T-helper 17 cell (primary cell): ENCODE data around the gene ARL15. TPM values are rescaled to one million over a fixed set of nuclear protein-coding genes. Genes with fewer than 3 reads are reported as not detected.
"Not testable (repeated sequence)": the region's sequence is repeated elsewhere in the genome, so short reads cannot be mapped to it uniquely, and the experiment has no call there.

Source experiments
- ATAC-seq: fragments of 150-1000 bp; cut with Tn5 transposase; 2 replicates; pipeline ENCODE4 v1.10.0; 2021; ENCODE audit warnings: mild to moderate bottlenecking, moderate library complexity
- DNase-seq, 3 donors: peaks; one replicate each; pipeline versions ENCODE4 v3.0.0 to v3.0.0-alpha.2; 2020 to 2021
- H3K9me3 ChIP-seq: one replicate; pipeline ENCODE4 v1.7.0; 2013; ENCODE audit warnings: low read length, mild to moderate bottlenecking; ENCODE audit not compliant: control insufficient read depth, poor library complexity, severe bottlenecking
- H3K27ac Mint-ChIP-seq: one replicate; pipeline ENCODE4 v1.8.0; 2022; ENCODE audit warnings: mild to moderate bottlenecking, moderate library complexity, mixed read lengths
- H3K27me3 Mint-ChIP-seq: one replicate; pipeline ENCODE4 v1.8.0; 2022; ENCODE audit warnings: mixed read lengths
- H3K36me3 Mint-ChIP-seq: one replicate; pipeline ENCODE4 v1.8.0; 2022; ENCODE audit warnings: low read depth, mixed read lengths
- H3K4me1 Mint-ChIP-seq: one replicate; pipeline ENCODE4 v1.8.0; 2022; ENCODE audit warnings: mild to moderate bottlenecking, mixed read lengths
- H3K4me3 Mint-ChIP-seq: one replicate; pipeline ENCODE4 v1.8.0; 2022; ENCODE audit warnings: mild to moderate bottlenecking, moderate library complexity, mixed read lengths
- total RNA-seq, 4 donors: library from RNA in 2 of 4; stranded (reverse) in 2 of 4; gene quantifications; one replicate each; pipeline ENCODE4 v1.2.3 and lab custom pipeline; 2022 to 2026

ARL15 gene
- total RNA-seq = 10 to 100 TPM; 17.7 to 24.6 TPM
- total RNA-seq (lab: John Stamatoyannopoulos, UW) = 6.6 to 9.7 reads per million in 2 donors

DNA sequence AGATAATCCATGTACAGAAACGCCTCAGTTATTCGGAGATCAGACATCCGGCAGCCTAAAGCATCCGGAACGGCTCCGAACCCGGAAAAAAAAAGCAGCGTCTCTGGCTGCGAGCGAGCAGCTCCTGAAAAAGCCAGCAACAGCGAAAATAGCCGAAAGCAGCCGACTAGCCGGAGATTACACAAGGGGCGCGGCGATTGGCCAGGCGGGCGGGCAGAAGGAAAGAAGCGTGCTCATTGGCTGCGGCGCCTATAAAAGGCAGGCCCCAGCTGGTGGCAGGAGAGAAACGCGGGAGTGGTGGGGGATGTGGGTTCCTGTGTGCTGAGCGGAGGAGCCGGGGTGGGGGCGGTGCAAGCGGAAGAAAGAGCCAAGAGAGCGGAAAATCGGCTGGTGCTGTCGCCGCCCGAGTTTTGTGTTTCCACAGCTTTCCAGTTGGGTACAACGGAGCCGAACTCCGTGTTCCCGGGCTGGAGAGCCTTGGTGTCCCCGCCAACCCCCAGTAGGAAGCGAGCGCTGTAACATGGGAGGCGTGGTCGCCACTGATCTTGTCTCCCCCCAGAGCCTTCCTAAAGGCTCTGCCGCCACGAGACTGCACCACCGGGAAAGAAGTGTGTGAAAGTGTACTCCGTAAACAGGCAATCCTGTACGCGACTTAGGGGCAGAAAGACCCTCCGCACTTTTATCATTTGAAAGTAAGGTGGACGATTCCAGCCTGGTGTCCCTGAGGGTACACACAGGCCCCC, at the start of gene ARL15:
Gene ARL15 (minus strand): TSS at position 141 of the 743 bp plus-strand sequence.
- Mint-ChIP-seq H3K4me1 (peaks cover 28% of the 10 kb centered on the region), H3K27me3 (peaks cover 10% of the 10 kb centered on the region), H3K36me3 (peaks cover 2% of the 10 kb centered on the region), H3K27ac (peak within 1 kb of the TSS; percentile 96), H3K4me3 (peak within 1 kb of the TSS; percentile 96)
- peak; percentile 94 for ATAC-seq
- no peaks in the 10 kb centered on the region for H3K9me3 ChIP-seq
- peak; percentile 94 to 96 (median 96) for DNase-seq

DNA sequence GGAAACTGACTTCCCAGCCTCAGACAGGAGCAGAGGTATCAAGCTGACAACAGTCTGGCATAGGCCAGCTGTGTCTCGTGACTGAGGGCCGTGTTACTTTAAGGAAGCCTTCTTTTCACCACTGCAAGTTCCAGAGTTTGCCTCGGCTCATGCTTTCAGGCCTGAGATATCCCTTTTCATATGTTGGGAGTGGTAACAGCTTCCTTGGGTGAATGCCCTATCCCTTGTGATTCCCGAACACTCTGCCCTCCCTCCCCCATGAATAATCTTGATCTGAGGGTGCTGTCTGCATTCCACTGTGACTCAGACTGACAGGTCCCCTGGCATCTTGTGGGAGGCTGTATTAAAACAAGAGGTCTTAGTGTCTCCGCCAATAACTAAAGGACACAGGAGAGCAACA, 49.7 kb upstream of the ARL15 start:
- Mint-ChIP-seq H3K4me3 (no peak overlapping the region), H3K27ac (no peak overlapping the region), H3K27me3 (peaks cover 46% of the 10 kb centered on the region), H3K36me3 (peaks cover 3% of the 10 kb centered on the region), H3K4me1 (no peaks in the 10 kb centered on the region)
- no peak for DNase-seq
- H3K9me3 ChIP-seq = no peaks in the 10 kb centered on the region
- ATAC-seq = no peak

DNA sequence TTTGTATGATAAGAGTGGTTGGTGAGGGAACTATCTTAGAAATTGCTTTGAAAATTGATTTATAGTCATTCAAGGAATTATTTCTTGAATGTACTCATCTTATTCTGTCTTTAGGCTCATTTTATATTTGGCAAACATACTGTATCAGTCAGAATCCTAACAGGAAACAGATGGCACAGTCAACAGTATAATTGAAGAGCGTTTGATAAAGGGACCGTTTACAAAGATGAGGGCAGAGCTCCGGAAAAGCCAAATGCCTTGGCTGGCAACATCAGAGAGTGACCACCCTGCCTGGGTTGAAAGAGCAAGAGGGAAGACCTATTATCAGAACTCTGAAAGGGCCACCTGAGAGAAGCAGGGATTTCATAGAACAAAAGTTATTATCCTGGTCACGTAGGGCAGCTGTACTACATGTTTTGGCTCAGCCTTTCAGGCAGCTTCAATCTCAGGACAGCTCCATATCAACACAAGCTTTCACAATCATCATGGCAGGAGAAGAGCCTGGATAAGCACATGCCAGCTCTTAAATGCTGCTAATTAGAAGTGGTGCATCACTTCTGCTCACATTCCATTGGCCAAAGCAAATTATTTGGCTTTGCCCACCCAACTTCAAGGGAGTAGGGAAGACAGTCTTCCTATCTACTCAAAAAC, 47.2 kb upstream of the ARL15 start:
- ATAC-seq (no peak), DNase-seq (no peak)
- H3K27me3 Mint-ChIP-seq = peaks cover 38% of the 10 kb centered on the region
- H3K4me3 Mint-ChIP-seq = no peak overlapping the region
- H3K36me3 Mint-ChIP-seq = peaks cover 3% of the 10 kb centered on the region
- no peak overlapping the region for H3K27ac Mint-ChIP-seq
- no peaks in the 10 kb centered on the region for H3K4me1 Mint-ChIP-seq
- no peaks in the 10 kb centered on the region for H3K9me3 ChIP-seq

DNA sequence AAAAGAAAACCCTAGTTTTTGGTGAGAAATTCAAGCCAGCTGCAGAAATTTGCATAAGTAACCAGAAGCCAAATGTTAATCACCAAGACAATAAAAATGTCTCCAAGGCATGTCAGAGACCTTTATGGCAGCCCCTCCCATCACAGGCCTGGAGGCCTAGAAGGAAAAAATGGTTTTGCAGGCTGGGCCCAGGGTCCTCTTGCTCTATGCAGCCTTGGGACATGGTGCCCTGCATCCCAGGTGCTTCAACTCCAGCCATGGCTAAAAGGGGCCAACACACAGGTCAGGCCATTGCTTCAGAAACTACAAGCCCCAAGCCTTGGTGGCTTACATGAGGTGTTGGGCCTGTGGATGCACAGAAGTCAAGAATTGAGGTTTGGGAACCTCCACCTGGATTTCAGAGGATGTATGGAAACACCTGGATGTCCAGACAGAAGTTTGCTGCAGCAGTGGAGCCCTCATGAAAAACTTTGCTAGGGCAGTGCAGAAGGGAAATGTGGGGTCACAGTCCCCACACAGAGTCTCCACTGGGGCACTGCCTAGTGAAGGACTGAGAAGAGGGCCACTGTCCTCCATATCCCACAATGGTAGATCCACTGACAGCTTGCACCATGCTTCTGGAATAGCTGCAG, 43.7 kb upstream of the ARL15 start:
- H3K27ac Mint-ChIP-seq, H3K9me3 ChIP-seq, ATAC-seq, H3K36me3 Mint-ChIP-seq, DNase-seq, H3K4me3 Mint-ChIP-seq, H3K4me1 Mint-ChIP-seq: not testable (repeated sequence)
- peaks cover 11% of the 10 kb centered on the region for H3K27me3 Mint-ChIP-seq

DNA sequence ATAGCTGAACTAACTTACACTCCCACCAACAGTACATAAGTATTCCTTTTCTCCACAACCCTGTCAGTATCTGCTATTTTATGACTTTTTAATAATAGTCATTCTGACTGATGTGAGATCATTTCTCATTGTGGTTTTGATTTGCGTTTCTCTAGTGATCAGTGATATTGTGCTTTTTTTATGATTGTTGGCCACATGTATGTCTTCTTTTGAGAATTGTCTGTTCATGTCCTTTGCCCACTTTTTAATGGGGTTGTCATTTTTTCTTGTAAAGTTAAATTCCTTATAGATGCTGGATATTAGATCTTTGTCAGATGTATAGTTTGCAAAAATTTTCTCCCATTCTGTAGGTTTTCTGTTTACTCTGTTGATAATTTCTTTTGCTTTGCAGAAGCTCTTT, 42.2 kb upstream of the ARL15 start:
- not testable (repeated sequence) for DNase-seq, H3K27me3 Mint-ChIP-seq, H3K4me1 Mint-ChIP-seq, H3K27ac Mint-ChIP-seq, H3K9me3 ChIP-seq, H3K4me3 Mint-ChIP-seq, H3K36me3 Mint-ChIP-seq, ATAC-seq

DNA sequence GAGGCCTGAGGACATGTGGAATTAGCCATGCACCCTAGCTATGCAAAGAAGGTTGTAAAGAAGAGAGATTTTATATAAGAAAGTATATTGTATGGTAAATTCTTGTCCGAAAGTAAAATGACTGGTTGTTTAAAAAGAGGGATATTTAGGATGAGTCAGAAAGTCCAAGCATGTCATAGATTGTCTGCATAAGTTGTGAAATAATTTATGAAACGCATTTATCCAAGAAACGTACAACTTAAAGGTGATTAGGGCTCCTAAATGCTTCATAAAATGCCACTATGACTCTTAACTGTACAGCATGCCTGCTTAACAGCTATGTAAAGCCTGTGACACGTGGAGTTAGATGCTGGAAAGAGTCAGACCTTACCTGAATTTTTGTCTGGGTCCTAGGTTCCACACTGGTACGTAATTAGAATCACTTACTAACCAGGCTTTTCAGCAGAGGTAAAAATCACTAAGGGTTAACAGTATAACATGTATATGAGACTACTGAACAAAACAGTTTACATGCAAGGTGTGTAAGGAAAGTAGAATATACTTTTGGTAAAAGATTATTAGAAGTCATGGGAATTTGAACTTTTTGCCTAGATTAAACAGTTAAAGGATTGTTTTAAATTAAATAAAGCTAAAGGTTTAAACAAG, 37.0 kb upstream of the ARL15 start:
- Mint-ChIP-seq H3K27ac (no peak overlapping the region), H3K36me3 (no peaks in the 10 kb centered on the region), H3K27me3 (peaks cover 13% of the 10 kb centered on the region), H3K4me3 (no peak overlapping the region), H3K4me1 (no peaks in the 10 kb centered on the region)
- no peak for DNase-seq
- no peak for ATAC-seq
- H3K9me3 ChIP-seq = peaks cover 5% of the 10 kb centered on the region

DNA sequence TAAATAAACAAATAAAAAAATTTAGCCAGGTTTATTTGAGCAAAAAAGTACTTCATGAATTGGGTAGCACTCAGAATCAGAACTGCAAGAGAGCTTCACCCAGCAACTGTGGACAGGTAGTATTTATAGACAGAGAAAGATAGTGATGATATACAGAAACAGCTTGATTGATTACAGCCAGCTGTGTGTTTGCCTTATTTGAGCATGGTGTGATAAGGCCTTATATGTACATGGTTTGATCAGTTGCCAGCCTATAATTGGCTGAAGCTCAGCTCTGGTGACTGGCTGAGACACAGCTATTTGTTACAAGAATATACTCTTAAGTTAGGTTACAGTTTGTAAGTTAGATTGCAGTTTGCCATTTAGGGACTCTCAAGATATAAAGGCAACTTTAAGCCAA, 34.3 kb upstream of the ARL15 start:
- peaks cover 18% of the 10 kb centered on the region for H3K27me3 Mint-ChIP-seq
- DNase-seq (no peak), ATAC-seq (no peak)
- no peaks in the 10 kb centered on the region for H3K4me1 Mint-ChIP-seq
- no peak overlapping the region for H3K27ac Mint-ChIP-seq
- H3K4me3 Mint-ChIP-seq = no peak overlapping the region
- no peaks in the 10 kb centered on the region for H3K9me3 ChIP-seq
- H3K36me3 Mint-ChIP-seq = no peaks in the 10 kb centered on the region

DNA sequence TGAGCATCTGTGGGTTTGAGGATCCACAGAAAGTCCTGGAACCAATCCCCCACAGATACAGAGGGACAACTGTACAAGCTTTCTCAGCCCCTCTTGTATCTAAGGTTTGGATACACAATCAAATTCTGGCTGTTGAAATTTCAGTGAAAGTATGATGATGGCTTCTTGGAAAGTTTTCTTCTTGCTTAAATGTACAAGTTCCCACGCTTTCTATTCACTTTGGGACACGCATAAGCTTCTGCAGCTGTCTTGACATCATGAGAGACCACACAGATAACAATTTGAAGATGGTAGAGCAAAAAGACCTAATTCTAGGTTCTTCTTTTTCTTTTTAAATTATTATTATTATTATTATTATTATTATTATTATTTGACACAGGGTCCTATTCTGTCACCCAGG, 31.6 kb upstream of the ARL15 start:
- Mint-ChIP-seq H3K4me3 (no peak overlapping the region), H3K27ac (no peak overlapping the region), H3K4me1 (no peaks in the 10 kb centered on the region), H3K36me3 (no peaks in the 10 kb centered on the region), H3K27me3 (peaks cover 18% of the 10 kb centered on the region)
- no peak for ATAC-seq
- DNase-seq = no peak
- no peaks in the 10 kb centered on the region for H3K9me3 ChIP-seq

DNA sequence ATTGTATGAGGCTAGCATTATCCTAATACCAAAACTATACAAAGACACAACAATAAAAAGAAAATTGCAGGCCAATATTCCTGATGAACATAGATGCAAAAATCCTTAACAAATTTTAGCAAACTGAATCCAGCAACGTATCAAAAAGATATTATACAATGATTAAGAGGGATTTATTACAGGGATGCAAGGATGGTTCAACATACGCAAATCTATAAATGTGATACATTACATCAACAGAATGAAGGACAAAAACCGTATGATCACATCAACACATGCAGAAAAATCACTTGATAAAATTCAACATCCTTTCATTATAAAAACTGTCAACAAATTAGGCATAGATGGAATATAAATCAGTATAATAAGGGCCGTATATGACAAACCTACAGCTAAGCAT, 27.1 kb upstream of the ARL15 start:
- Mint-ChIP-seq H3K27ac (no peak overlapping the region), H3K4me1 (no peaks in the 10 kb centered on the region), H3K27me3 (peaks cover 5% of the 10 kb centered on the region), H3K4me3 (no peak overlapping the region), H3K36me3 (peaks cover 2% of the 10 kb centered on the region)
- peaks cover 10% of the 10 kb centered on the region for H3K9me3 ChIP-seq
- ATAC-seq = no peak
- DNase-seq = no peak

DNA sequence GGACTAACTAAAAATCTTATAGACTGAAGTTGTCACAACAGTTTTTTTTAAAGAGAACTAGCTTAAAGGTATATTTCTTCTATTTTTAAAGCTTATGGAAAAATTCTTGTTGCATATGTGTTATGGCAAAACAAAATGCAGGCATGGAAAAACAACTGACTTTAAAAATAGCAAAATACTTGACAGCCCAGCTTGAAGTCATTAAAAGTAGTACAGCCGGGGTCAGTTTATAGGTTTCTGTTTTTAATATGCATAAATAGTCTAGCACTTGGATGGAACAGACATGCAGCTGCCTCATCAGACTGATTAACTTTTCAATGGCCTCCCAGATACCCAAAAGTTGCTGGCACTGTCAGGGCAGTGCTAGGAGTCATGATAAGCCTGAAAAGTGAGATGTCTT, 22.3 kb upstream of the ARL15 start:
- ATAC-seq (no peak), DNase-seq (no peak)
- peaks cover 2% of the 10 kb centered on the region for H3K36me3 Mint-ChIP-seq
- H3K27ac Mint-ChIP-seq = no peak overlapping the region
- no peak overlapping the region for H3K4me3 Mint-ChIP-seq
- H3K4me1 Mint-ChIP-seq = no peaks in the 10 kb centered on the region
- peaks cover 10% of the 10 kb centered on the region for H3K9me3 ChIP-seq
- peaks cover 28% of the 10 kb centered on the region for H3K27me3 Mint-ChIP-seq

DNA sequence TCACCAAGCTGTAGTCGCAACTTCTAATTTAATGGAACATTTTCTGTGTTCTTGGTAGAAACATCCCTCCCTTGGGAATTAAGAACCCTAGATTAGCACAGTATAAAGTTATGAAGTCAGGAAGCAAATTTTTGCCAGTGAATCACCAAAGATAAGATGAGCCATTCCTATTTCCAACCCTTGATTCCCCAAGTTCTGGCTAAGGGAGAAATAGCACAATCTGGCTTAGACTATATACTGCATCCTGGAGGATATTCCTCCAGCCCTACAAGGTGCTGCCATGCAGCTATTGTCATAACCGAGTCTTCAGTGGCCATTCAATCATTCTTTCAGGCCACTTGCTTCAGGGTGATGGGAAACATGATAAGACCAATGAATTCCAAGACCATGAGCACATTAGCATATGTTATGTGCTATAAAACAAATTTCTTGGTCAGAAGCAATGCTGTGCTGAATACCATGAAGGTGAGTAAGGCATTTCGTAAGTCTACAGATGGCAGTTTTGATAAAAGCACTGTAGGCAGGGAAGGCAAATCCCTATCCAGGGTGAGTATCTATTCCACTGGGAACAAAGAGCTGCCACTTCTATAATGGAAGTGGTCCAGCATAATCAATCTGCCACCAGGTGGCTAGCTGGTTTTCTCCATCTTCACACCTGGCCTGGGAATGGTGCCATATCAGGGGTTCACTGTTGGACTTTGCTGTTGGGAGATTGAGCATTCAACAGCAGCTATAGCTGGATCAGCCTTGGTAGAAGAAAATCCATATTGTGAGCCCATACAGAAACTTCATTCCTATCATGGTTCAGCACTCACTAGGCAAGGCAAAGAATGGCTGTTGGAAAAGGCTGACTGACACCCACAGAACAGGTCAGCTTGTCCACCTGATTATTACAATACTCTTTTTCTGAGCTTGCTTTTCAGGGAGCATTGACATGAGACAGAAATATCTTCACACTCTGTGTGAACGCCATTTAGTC, 19.6 kb upstream of the ARL15 start:
- ATAC-seq (no peak), DNase-seq (no peak)
- no peak overlapping the region for H3K4me3 Mint-ChIP-seq
- no peak overlapping the region for H3K27ac Mint-ChIP-seq
- peaks cover 3% of the 10 kb centered on the region for H3K9me3 ChIP-seq
- H3K27me3 Mint-ChIP-seq = peaks cover 51% of the 10 kb centered on the region
- H3K4me1 Mint-ChIP-seq = peaks cover 5% of the 10 kb centered on the region
- H3K36me3 Mint-ChIP-seq = peaks cover under 1% of the 10 kb centered on the region

DNA sequence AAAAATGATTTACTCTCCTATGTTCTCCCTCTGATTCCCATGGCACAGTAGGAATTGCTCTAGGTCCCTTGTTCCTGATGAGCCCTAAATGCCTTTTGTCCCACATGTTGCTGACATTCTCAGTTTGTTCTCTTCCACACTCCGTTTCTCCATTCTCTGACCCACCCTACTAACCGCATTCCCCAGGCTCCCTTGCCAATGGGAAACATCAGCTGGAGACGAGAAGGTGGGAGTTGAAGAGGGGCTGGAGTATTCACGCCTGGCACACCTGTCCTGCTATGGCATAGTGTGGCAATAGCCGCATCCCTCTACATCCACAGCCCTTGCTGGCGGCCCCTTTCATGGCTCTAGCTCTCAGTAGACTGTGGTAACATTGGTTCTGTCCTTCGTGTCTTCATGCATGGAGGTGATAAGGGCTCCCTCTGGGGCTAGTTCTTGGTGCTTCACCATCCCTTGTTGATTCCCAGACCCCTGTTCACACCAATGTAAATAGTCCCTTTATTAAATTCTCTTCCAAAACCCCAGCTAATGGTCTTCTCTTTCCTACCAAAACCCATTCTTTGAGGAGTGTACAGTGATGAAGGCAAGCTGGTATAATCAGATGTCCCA, 16.4 kb upstream of the ARL15 start:
- no peak overlapping the region for H3K4me3 Mint-ChIP-seq

More for the DNA sequence above, 16.4 kb upstream of the ARL15 start:
- Mint-ChIP-seq H3K27ac (no peak overlapping the region), H3K4me1 (peaks cover 5% of the 10 kb centered on the region), H3K36me3 (no peaks in the 10 kb centered on the region), H3K27me3 (peaks cover 56% of the 10 kb centered on the region)
- no peaks in the 10 kb centered on the region for H3K9me3 ChIP-seq
- no peak for ATAC-seq
- DNase-seq = no peak
